ENCODE measurements around the gene RUBCNL. TPM values are rescaled to one million over a fixed set of nuclear protein-coding genes. Genes with fewer than 3 reads are reported as not detected.
"Not testable (repeated sequence)": the region's sequence is repeated elsewhere in the genome, so short reads cannot be mapped to it uniquely, and the experiment has no call there.

Gene RUBCNL
- total RNA-seq, 4 donors from 2014 or later = 0.48 to 0.85 (median 0.76) TPM; not detected in 1

GRCh38 chr13:46374710-46375109 is 12.3 kb downstream of the RUBCNL start:
- Histone ChIP-seq H3K27me3 (no peaks in the 10 kb centered on the region), H3K27ac (no peak overlapping the region), H3K4me1 (peaks cover 0 to 7% (median 0%) of the 10 kb centered on the region in 3 donors), H3K4me3 (no peak overlapping the region), H3K9me3 (no peaks in the 10 kb centered on the region), H3K36me3 (no peaks in the 10 kb centered on the region)
- intact Hi-C loops (cut with DNase I) = no loop called here
- 56 to 85% methylated on average over 2 of the region's 2 CpGs for WGBS, 2 donors
- TF ChIP-seq POLR2A (IDR thresholded peaks at IDR 0.05) = no peak
- DNase-seq = no peak

DNA sequence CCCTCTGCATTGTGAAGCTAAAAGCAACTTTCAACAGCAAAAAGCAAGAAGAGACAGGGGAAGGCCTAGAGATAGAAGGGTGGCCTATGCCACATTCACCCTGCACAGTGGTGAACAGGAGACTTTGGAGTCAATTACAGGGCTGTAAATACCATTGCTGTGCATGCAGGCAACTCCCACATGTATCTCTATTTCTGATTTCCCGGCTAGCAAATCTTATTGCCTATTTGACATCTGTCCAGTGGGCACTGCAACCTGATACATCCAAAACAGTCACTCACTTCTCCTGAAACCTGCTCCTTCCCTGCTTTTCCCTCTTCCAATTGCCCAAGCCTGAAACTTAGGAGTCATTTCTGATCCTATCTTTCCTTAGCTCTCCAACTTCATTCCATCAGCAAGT is 13.4 kb downstream of the RUBCNL start:
- no peaks in the 10 kb centered on the region for H3K36me3 ChIP-seq
- TF ChIP-seq POLR2A (IDR thresholded peaks at IDR 0.05) = no peak
- TF ChIP-seq, protein P1, sequence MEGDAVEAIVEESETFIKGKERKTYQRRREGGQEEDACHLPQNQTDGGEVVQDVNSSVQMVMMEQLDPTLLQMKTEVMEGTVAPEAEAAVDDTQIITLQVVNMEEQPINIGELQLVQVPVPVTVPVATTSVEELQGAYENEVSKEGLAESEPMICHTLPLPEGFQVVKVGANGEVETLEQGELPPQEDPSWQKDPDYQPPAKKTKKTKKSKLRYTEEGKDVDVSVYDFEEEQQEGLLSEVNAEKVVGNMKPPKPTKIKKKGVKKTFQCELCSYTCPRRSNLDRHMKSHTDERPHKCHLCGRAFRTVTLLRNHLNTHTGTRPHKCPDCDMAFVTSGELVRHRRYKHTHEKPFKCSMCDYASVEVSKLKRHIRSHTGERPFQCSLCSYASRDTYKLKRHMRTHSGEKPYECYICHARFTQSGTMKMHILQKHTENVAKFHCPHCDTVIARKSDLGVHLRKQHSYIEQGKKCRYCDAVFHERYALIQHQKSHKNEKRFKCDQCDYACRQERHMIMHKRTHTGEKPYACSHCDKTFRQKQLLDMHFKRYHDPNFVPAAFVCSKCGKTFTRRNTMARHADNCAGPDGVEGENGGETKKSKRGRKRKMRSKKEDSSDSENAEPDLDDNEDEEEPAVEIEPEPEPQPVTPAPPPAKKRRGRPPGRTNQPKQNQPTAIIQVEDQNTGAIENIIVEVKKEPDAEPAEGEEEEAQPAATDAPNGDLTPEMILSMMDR (IDR thresholded peaks at IDR 0.05) = no peak
- no peaks in the 10 kb centered on the region for H3K27me3 ChIP-seq
- H3K4me1 ChIP-seq = peaks cover 0 to 11% (median 0%) of the 10 kb centered on the region in 3 donors
- H3K9me3 ChIP-seq = no peaks in the 10 kb centered on the region
- no peak overlapping the region for H3K4me3 ChIP-seq
- H3K27ac ChIP-seq = no peak overlapping the region
- WGBS, 2 donors = 83 to 100% methylated on average over 1 of the region's 1 CpG
- intact Hi-C loops (cut with DNase I) = no loop called here
- no peak for DNase-seq

DNA sequence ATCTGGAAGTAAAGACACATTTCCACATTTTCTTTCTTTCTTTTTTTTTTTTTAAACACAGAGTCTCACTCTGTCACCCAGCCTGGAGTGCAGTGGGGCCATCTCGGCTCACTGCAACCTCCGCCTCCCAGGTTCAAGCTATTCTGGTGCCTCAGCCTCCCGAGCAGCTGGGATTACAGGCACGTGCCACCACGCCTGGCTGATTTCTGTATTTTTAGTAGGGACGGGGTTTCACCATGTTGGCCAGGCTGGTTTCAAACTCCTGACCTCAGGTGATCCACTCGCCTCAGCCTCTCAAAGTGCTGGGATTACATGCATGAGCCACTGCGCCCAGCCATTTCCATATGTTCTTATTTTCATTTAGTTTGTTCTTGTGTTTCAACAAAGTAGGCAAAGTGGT is 14.1 kb downstream of the RUBCNL start:
- H3K4me3 ChIP-seq; H3K27ac ChIP-seq; H3K36me3 ChIP-seq; H3K27me3 ChIP-seq; DNase-seq; H3K9me3 ChIP-seq; intact Hi-C loops (cut with DNase I): not testable (repeated sequence)
- WGBS, 2 donors = 75 to 92% methylated on average over 8 of the region's 8 CpGs
- H3K4me1 ChIP-seq = peaks cover 0 to 11% (median 0%) of the 10 kb centered on the region in 3 donors

DNA sequence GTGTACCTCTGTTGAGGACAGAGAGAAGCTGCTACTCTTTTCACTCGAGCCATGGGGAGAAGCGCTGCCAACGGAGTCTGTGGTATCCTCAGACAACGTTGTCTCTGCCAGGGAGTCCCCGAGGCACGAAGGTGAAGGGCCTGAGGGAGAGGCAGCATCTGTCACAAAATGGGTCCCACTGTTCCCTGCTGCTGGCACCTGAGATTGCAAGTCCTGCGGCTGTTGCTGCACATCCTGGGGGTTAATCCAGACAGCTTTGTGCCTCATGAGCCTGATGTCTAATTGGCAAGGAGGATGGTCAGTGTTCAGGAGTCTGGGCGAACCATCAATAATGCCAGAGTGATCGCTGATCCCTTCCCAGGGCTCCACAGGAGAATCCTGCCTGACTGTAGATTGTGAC is 15.0 kb downstream of the RUBCNL start:
- Histone ChIP-seq H3K4me1 (peaks cover 0 to 11% (median 0%) of the 10 kb centered on the region in 3 donors), H3K4me3 (no peak overlapping the region), H3K27me3 (no peaks in the 10 kb centered on the region), H3K27ac (no peak overlapping the region), H3K36me3 (no peaks in the 10 kb centered on the region), H3K9me3 (no peaks in the 10 kb centered on the region)
- intact Hi-C loops (cut with DNase I) = no loop called here
- 78 to 87% methylated on average over 8 to 9 of the region's 9 CpGs for WGBS, 2 donors
- TF ChIP-seq, protein P1 (IDR thresholded peaks at IDR 0.05) = no peak
- no peak for TF ChIP-seq POLR2A (IDR thresholded peaks at IDR 0.05)
- no peak for DNase-seq

DNA sequence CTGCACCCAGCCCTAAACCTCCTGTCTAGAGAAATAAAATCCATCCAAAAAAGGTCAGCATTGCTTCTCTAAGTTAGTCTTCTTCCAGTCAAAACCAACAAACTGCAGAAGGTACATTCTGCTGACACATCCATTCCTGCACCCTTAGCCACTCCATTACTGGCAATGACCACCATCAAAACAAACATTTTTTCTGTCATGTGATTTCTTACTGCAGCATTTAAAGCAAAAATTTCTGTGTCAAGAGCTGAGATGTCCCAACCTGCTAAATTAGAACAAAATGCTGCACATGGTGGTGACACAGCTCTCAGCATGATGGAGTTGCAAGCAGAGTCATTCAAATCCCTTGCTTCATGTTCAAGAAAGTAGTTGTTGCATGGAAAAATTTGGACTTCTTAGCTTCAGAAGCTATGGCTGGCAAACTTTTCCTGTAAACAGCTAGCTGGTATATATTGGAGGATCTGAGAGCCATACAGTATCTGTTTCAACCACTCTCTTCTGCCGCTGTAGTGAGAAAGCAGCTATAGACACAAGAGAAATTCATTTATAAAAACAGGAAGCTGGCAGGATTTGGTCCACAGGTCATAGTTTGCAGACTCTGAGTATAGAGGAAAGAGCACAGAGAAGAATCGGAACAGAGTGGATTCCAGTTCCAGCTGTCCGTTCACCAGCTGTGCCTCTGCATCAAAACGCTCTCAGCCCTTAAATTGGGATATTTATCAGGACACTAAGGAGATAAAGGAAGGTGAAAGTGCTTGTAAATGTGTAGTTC is 17.4 kb downstream of the RUBCNL start:
- 41 to 61% methylated on average over 4 of the region's 4 CpGs for WGBS, 2 donors
- intact Hi-C loops (cut with DNase I) = no loop called here
- DNase-seq = no peak

More for the DNA sequence above, 17.4 kb downstream of the RUBCNL start:
- Histone ChIP-seq H3K27ac (peak overlapping the region in 2 of 4 donors; percentile 15 to 50), H3K27me3 (no peaks in the 10 kb centered on the region), H3K4me3 (no peak overlapping the region), H3K36me3 (no peaks in the 10 kb centered on the region), H3K9me3 (no peaks in the 10 kb centered on the region), H3K4me1 (peaks cover 0 to 11% (median 0%) of the 10 kb centered on the region in 3 donors)
- no peak for TF ChIP-seq POLR2A (IDR thresholded peaks at IDR 0.05)
- TF ChIP-seq, protein P1 (IDR thresholded peaks at IDR 0.05) = no peak
